Measurements from ENCODE around the gene DDIAS. TPM values are rescaled to one million over a fixed set of nuclear protein-coding genes. Genes with fewer than 3 reads are reported as not detected.

DDIAS gene
- total RNA-seq, 2 donors from 2014 or later: 1.2 TPM; not detected in 1

DNA sequence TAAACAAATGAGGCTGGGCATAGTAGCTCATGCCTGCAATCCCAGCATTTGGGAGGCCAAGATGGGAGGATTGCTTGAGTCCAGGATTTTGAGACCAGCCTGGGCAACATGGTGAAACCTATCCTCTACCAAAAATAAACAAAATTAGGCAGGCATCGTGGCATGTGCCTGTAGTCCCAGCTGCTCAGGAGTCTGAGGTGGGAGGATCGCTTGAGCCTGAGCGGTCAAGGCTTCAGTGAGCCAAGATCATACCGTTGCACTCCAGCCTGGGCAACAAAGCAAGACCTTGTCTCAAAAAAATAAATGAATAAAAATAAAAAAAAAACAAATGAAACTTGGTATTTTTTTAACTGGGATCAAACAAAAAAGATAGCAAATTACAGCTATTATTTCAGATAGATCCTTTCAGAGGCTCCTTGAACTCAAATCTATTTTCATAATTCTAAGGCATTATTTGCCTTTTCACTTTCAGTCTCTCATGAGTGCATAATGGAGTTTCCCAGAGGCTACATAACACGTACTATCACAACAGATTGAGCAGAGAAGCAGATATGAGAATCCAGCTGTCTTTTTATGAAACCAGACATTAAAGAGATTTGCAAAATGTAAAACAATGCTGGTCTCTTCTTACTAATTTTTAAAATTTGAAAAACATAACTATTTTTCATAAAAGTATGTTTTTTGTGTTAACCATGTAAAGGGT is 23.1 kb downstream of the DDIAS start:
- no peaks in the 10 kb centered on the region for H3K27me3 ChIP-seq (replicated peaks; ENCODE audit: insufficient read depth)
- H3K4me1 ChIP-seq (ENCODE audit: control insufficient read depth in 1 of 2, low read depth in 2 of 2): no peaks in the 10 kb centered on the region
- no peak overlapping the region for H3K27ac ChIP-seq
- no peak overlapping the region for H3K4me3 ChIP-seq
- TF ChIP-seq, protein P1, sequence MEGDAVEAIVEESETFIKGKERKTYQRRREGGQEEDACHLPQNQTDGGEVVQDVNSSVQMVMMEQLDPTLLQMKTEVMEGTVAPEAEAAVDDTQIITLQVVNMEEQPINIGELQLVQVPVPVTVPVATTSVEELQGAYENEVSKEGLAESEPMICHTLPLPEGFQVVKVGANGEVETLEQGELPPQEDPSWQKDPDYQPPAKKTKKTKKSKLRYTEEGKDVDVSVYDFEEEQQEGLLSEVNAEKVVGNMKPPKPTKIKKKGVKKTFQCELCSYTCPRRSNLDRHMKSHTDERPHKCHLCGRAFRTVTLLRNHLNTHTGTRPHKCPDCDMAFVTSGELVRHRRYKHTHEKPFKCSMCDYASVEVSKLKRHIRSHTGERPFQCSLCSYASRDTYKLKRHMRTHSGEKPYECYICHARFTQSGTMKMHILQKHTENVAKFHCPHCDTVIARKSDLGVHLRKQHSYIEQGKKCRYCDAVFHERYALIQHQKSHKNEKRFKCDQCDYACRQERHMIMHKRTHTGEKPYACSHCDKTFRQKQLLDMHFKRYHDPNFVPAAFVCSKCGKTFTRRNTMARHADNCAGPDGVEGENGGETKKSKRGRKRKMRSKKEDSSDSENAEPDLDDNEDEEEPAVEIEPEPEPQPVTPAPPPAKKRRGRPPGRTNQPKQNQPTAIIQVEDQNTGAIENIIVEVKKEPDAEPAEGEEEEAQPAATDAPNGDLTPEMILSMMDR (IDR thresholded peaks at IDR 0.05): no peak
- ATAC-seq (ENCODE audit: insufficient number of reproducible peaks, low FRiP score, low read depth) (no peak), DNase-seq (ENCODE audit: low spot score) (no peak)
- H3K9me3 ChIP-seq: no peaks in the 10 kb centered on the region
- H3K36me3 ChIP-seq: no peaks in the 10 kb centered on the region

DNA sequence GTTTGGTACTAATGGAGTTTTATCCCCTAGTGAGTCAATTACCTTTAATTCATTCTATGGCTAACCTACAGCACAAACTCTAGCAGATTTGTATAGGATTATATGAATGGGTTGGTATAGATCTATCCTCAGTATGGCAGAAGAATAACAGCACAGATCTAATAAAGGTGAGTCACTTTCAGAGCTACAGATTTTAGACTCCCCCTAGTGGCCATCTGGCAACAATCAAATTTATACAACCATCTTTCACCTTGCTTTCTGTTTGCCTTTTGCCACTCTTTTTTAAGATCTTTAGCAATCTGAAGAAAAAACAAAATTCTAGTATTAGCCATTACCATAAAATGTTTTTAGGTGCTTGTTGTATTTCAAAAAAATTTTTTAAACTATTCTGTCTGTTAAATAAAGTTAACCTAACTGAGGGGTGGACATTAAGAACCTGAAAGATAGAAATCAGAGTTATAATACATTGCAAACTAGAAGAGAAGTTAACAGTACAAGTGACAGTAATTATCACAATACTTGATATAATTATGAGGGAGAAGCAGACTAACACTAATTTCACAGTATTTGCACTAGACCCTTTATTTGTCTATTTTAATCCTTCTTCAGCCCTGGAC is 25.8 kb downstream of the DDIAS start:
- H3K27ac ChIP-seq: no peak overlapping the region
- no peaks in the 10 kb centered on the region for H3K36me3 ChIP-seq
- DNase-seq (ENCODE audit: low spot score) (no peak), ATAC-seq (ENCODE audit: insufficient number of reproducible peaks, low FRiP score, low read depth) (no peak)
- H3K4me1 ChIP-seq (ENCODE audit: control insufficient read depth in 1 of 2, low read depth in 2 of 2): no peaks in the 10 kb centered on the region
- no peaks in the 10 kb centered on the region for H3K9me3 ChIP-seq
- no peaks in the 10 kb centered on the region for H3K27me3 ChIP-seq (replicated peaks; ENCODE audit: insufficient read depth)
- H3K4me3 ChIP-seq: no peak overlapping the region
- TF ChIP-seq, protein P1 (IDR thresholded peaks at IDR 0.05): peak; percentile 82

DNA sequence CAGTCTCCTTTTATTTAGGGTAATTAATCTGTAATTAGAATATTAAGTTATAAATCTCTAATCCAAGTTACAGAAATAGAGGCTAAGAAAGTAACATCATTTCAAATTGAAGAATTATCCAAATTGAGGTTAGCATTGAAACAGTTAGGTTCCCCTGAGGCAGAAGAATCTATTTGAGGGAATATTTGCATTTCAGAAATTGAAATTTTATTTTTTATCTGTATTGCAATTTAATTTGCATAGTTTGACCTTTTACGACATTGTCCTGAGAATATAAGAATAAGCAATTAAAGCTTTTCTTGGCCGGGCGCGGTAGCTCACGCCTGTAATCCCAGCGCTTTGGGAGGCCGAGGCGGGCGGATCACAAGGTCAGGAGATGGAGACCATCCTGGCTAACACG is 27.6 kb downstream of the DDIAS start:
- H3K4me1 ChIP-seq (ENCODE audit: control insufficient read depth in 1 of 2, low read depth in 2 of 2): no peaks in the 10 kb centered on the region
- no peak for DNase-seq (ENCODE audit: low spot score)
- H3K27ac ChIP-seq: no peak overlapping the region
- no peak overlapping the region for H3K4me3 ChIP-seq
- H3K9me3 ChIP-seq: no peaks in the 10 kb centered on the region
- no peaks in the 10 kb centered on the region for H3K36me3 ChIP-seq
- H3K27me3 ChIP-seq (replicated peaks; ENCODE audit: insufficient read depth): no peaks in the 10 kb centered on the region
- ATAC-seq (ENCODE audit: insufficient number of reproducible peaks, low FRiP score, low read depth): no peak
- TF ChIP-seq, protein P1 (IDR thresholded peaks at IDR 0.05): no peak

DNA sequence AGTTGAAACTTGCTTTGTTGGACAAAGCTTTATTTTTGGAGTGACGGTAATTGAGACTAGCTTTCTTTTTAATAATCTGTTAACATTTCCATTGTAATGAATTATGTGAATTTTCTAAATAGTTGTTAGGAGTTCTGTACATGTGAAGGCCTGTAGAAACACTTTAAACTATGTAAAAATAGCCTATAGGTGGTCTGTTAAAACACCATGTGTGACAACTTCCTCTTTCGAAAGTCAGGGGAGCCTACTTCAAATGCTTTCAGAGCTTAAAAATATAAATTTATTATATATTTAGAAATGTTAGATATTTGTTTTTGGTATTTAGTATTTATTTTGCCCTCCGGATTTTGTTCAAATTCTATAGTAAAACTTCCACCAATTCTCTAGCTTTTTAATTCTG is 28.7 kb downstream of the DDIAS start:
- ATAC-seq (ENCODE audit: insufficient number of reproducible peaks, low FRiP score, low read depth): no peak
- TF ChIP-seq, protein P1 (IDR thresholded peaks at IDR 0.05): no peak

DNA sequence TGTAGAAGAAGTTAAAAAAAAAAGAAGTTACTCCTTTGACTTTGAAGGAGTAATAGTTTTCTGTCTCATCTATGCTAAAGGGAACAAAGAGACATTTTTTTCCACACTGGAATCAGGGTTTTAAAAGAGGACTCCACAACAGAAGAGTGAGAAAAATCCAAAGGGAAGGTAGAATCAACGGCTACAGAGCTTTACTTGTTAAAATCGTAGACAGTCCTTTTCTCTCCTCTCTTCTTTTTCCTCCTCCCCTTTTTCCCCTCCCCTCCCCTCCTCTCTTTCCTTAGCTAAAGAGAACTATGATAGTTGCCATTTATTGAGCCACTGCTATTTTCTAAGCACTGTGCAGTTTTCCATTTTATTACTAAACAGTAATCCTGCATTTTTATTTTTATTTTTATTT is 29.2 kb downstream of the DDIAS start:
- H3K36me3 ChIP-seq: no peaks in the 10 kb centered on the region
- TF ChIP-seq, protein P1 (IDR thresholded peaks at IDR 0.05): no peak
- no peaks in the 10 kb centered on the region for H3K4me1 ChIP-seq (ENCODE audit: control insufficient read depth in 1 of 2, low read depth in 2 of 2)
- no peaks in the 10 kb centered on the region for H3K27me3 ChIP-seq (replicated peaks; ENCODE audit: insufficient read depth)
- no peak overlapping the region for H3K4me3 ChIP-seq
- no peaks in the 10 kb centered on the region for H3K9me3 ChIP-seq
- no peak overlapping the region for H3K27ac ChIP-seq
- DNase-seq (ENCODE audit: low spot score) (no peak), ATAC-seq (ENCODE audit: insufficient number of reproducible peaks, low FRiP score, low read depth) (no peak)

More for the DNA sequence above, 28.7 kb downstream of the DDIAS start:
- Histone ChIP-seq H3K4me3 (no peak overlapping the region), H3K27ac (no peak overlapping the region), H3K27me3 (replicated peaks; ENCODE audit: insufficient read depth) (no peaks in the 10 kb centered on the region), H3K36me3 (no peaks in the 10 kb centered on the region), H3K9me3 (no peaks in the 10 kb centered on the region), H3K4me1 (ENCODE audit: control insufficient read depth in 1 of 2, low read depth in 2 of 2) (no peaks in the 10 kb centered on the region)
- no peak for DNase-seq (ENCODE audit: low spot score)
